Renal cortical epithelial cell (primary cell): ENCODE data around the gene TDRD9. TPM values are rescaled to one million over a fixed set of nuclear protein-coding genes. Genes with fewer than 3 reads are reported as not detected.

Experiments used
- DNase-seq: peaks from one replicate; pipeline ENCODE4 v3.0.0-alpha.2; 2011; ENCODE audit warnings: low read depth
- total RNA-seq: library from RNA; depleted of rRNA; stranded (reverse); fragments of >200 nt; gene quantifications from 2 replicates; pipeline ENCODE4 v1.2.3, GENCODE V29; 2014

The TDRD9 gene
- total RNA-seq, 1 donor from 2014 or later: 4.5 TPM

- DNase-seq: no peak
These were observed 37.2 kb upstream of the TDRD9 start for GRCh38 chr14:103890821-103891666.

DNA sequence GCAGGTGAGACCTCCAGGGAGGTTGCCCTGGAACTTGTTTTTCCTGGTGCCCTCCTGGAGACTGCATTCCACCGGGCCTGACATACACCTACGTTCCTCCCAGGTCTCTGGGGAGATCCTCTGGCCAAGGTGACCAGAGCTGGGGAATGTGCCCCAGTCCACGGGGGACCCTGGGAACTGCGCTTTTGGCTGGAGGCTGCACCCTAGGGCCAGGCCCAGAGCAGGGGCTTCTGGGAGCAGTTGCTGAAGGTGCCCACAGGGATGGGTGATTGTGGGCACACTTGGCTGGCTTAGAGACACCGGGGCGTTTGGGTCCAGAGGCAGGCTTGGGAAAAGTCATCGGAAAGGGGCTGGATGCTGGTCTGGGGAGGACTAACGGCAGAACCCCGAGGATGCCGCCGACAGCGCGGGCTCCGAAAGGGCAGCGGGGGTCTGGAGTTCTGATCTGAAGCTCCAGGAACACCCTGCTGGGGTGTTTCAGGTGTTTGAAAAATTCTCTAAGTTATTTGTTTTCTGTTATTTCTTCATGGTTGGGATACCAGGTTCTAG is 36.5 kb upstream of the TDRD9 start:
- no peak for DNase-seq

GRCh38 chr14:103892247-103892646 is 36.0 kb upstream of the TDRD9 start:
- DNase-seq: no peak

DNA sequence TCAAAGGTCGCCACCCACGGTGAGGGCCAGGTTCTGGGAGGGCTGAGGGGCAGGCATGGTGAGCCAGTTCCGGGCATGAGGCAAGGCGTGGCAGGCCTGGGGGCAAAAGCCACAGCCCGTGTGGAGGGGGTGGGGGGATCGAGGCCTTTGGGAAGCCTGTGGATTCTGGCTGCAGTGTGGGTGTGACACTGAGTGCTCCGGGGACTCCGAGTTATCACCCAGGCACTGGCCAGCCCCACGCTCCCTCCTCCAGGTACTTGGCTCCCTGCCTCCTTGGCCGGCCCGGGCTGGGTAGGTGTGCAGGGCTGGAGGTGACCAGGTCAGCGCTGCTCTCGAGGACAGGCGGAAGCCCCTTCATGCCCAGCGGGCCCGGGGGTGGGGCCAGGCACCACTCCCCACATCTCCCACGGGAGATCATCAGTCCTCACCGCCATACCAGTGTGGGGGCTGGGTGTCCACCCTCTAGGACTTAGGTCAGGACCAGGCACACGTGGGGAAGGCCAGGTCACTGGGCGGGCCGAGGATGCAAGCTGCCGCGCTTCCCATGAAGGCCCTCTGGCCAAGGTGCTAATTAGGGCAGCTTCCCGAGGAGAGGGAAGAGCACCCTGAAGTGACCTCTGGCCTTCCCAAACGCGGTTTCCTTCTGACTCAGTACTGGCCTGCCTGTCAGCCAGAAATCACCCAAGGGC is 34.1 kb upstream of the TDRD9 start:
- DNase-seq: no peak

DNA sequence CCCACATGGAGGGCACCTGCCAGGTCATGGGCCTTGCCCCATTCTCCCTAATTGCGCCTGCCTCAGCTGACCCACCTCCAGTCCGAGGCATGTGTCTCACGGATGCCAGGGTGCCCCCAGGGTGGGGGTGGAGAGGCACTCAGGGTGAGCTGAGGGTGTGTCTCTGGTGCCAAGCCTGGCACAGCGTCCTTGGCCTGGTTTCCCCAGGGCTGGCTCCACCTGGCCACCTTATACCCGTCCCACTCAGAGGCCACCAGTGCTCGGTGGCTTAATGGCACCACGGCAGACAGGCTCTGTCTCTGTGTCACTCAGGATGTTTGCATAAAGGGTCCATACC is 33.6 kb upstream of the TDRD9 start:
- DNase-seq: peak; percentile 24

DNA sequence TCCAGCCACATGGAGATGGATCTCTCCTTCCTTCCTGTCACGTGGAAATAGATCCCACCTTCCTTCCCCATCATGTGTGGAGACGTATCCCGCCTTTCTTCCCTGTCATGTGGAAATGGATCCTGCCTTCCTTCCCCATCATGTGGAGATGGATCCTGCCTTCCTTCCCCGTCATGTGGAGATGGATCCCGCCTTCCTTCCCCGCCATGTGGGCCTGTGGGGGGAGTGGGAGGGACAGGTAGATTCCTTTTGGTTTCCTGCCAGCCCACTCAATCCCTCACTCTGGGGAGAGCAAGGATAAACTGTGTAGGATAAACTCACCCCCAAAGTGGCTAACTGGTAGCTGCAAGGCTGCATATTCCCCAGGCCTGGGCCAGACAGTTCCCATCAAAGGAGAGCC is 31.7 kb upstream of the TDRD9 start:
- no peak for DNase-seq

GRCh38 chr14:103897075-103897947 is 30.9 kb upstream of the TDRD9 start:
- peak; percentile 96 for DNase-seq

DNA sequence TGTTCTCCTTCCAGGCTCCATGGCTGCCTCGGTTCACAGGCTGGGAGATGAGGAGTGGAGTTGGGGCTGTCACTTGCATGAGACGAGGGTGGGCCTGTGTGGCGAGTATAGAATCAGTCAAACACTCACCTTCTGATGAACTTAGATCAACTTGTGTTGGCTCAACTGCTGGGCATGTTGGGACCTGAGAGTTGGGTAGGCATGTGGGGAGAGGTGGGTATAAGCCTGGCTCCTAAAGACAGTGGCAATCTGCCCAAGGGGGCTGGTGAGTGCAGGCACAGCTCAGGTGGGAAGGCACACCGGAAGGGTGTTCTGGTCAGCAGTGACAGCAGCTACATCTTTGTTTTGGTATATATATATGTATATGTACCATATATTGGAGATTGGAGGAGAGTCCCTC is 30.1 kb upstream of the TDRD9 start:
- DNase-seq: no peak

DNA sequence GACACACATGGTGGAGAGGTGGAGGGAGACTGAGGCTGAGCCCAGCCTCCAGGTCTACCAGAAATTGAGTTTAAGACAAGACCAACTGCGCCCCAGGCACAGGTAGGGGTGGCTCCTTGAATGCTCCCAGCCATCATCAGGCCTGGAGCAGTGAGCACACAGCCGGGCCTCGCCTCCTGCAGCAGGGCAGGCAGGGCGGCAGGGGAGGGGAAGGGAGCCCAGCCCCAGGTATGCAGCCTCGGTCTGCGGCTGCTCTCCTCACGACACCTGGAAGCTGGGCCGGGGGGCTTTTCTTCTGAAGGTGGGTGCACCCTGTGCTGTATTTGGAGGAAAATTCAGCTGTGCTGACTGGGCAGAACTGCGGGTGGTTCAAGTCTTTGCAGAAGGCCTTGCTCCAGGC is 29.5 kb upstream of the TDRD9 start:
- DNase-seq: no peak

DNA sequence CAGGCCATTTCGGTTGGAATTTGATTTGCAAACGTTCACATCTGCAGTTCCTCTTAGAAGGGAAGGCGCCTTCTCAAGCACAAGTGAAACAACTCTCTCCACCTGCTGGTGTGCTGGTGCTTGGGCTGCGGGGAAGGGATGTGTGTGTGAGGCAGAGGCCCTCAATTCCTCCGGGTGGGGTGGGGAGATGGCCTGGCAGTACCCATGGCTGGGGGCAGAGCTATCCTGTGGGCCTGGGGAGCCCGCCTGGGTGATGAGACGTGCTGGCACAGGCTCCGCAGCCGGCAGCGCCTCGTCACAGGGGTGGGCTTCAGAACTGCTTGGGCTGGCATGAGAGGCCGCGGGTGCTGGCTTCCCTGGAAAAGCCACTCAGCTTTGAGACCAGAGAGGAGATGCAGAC is 28.9 kb upstream of the TDRD9 start:
- no peak for DNase-seq

- DNase-seq: no peak
These were observed 28.4 kb upstream of the TDRD9 start for GRCh38 chr14:103899833-103900232.

DNA sequence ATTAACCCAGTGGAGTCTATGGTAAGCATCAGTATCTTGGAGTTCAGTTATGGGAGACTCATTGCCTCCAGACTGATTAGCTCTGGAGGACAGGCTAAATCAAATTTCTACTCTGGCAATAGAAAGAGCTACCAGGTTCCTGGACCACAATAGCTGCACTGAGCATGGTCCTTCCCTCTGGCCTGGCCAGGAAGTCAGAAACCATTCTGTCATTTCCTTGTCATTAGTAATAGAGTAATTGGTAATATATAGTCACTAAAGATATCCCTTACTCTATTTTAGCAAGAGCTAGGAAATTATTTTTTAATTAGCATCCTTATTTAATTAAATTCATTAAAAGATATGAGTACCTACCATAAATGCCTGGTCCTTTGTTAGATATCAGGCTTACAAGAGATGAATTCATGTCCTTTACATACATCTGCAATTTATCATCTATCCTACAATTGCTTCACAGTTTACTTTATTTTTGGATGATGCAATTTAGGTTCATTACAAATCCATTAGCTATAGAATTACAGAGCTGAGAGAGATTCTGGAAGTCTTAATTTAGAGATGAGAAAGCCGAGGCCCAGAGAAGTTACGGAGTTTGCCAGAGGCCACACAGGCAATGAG is 23.7 kb upstream of the TDRD9 start:
- DNase-seq: no peak

DNA sequence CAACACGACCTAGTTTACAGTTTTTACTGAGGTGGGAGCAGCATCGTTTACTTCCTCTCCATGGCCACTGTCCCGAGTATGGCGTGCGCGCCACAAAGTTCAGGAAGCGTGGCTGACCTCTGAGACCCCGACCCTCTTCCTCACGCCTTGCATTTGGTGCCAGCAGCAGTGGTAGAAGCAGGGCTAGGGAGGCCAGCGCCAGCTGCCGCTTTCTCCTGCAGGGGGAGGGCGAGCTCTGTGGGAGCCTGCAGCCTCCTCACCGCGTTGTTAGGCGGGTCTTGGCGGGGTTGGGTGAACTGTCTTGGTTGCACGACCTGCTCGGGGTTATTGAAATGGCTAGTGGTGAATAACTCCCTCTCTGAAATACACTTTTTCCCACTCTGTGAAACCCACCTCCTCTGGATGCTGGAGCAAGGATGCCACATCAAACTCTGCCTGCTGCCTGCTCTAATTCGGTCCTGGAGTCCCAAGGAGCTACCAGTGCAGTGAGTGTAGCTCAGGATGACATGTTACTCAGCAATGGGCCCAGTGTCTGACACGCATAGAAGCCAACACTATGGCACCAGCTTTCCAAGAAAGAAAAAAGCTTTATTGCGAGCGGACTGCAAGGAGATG is 22.3 kb upstream of the TDRD9 start:
- DNase-seq: no peak

- DNase-seq: peak; percentile 57
These were observed 19.7 kb upstream of the TDRD9 start for GRCh38 chr14:103908580-103908979.

- DNase-seq: no peak
These were observed 18.6 kb upstream of the TDRD9 start for GRCh38 chr14:103909531-103910261.

- peak; percentile 94 for DNase-seq
These were observed 17.9 kb upstream of the TDRD9 start for GRCh38 chr14:103910262-103910935.

- no peak for DNase-seq
These were observed 17.3 kb upstream of the TDRD9 start for GRCh38 chr14:103910984-103911383.

DNA sequence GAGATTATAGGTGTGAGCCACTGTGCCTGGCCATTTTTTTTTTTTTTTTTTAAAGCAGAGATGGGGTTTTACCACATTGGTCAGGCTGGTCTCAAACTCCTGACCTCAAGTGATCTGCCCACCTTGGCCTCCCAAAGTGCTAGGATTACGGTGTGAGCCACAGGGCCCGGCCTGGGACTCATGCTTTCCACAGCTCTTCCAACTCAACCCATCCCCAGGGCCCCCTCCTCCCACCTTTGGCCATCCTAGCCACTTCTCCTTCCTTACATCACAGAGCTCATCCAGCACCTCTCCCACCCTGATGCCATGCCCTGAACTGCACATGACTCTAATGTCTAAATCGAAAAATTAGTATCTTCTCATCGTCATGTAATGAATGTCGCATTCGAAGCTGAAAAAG is 12.6 kb upstream of the TDRD9 start:
- no peak for DNase-seq

- no peak for DNase-seq
These were observed 11.5 kb upstream of the TDRD9 start for GRCh38 chr14:103916636-103917262.
